HG03575 (cell line): Measurements from ENCODE around the gene UBE2O.

ENCODE experiments used
- ATAC-seq: cut with Tn5 transposase; IDR thresholded peaks from one replicate; pipeline ENCODE4 v1.9.1; 2021; ENCODE audit not compliant: unreplicated experiment, insufficient number of reproducible peaks, low FRiP score; ENCODE audit errors: extremely low read depth

UBE2O gene

GRCh38 chr17:76383546-76384221 lies 69.3 kb downstream of the UBE2O start:
- ATAC-seq = no peak

GRCh38 chr17:76382803-76383545 lies 70.0 kb downstream of the UBE2O start:
- no peak for ATAC-seq

- ATAC-seq = no peak
These were observed 70.6 kb downstream of the UBE2O start for GRCh38 chr17:76382351-76382802.

DNA sequence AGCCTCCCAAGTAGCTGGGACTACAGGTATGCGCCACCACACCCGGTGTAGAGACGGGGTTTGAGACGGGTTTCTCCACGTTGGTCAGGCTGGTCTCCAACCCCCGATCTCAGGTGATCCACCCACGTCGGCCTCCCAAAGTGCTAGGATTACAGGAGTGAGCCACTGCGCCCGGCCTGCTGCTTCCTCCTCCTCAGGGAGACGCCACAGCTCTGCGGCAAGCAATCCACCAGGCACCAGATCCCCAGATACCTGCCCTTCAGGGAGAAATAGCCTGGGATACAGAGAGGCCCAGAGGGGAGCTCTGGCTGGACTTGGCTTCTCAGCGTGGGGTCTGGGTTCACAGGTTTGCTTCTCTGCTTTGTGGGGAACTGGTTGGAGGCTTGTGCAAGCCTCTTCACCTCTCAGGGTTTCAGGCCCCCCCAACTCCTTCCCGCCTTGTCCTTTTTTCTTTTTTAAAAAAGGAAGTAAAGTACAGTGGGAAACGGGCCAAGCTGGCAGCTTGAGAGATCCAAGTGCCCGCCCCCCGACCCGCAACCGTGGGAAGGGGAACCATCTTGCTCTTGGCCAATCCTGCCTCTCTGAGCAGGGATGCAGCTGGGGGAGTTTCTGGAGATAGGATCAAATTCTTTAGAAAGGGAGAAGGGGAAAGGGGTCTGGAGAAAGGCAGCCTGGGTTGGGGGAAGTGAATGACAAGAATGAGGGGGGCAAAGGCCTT lies 71.2 kb downstream of the UBE2O start:
- no peak for ATAC-seq

- no peak for ATAC-seq
These were observed 73.1 kb downstream of the UBE2O start for GRCh38 chr17:76379646-76380376.

DNA sequence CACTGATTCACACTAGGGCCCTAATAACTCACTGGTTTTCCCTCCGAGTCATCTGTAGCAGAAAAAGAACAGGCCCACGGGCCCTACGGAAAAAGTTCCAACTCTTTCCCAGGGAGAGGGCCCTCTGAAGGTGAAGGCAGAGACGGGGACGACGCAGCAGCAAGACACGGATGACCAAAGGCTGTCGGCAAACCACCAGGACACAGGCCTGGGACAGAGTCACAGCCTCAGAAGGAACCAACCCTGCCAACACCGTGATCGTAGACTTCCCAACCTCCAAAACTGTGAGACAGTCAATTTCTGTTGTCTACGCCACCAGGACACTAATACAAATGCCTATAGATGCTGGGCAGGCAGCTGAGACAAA lies 73.7 kb downstream of the UBE2O start:
- no peak for ATAC-seq

GRCh38 chr17:76378548-76379274 lies 74.2 kb downstream of the UBE2O start:
- ATAC-seq = no peak

DNA sequence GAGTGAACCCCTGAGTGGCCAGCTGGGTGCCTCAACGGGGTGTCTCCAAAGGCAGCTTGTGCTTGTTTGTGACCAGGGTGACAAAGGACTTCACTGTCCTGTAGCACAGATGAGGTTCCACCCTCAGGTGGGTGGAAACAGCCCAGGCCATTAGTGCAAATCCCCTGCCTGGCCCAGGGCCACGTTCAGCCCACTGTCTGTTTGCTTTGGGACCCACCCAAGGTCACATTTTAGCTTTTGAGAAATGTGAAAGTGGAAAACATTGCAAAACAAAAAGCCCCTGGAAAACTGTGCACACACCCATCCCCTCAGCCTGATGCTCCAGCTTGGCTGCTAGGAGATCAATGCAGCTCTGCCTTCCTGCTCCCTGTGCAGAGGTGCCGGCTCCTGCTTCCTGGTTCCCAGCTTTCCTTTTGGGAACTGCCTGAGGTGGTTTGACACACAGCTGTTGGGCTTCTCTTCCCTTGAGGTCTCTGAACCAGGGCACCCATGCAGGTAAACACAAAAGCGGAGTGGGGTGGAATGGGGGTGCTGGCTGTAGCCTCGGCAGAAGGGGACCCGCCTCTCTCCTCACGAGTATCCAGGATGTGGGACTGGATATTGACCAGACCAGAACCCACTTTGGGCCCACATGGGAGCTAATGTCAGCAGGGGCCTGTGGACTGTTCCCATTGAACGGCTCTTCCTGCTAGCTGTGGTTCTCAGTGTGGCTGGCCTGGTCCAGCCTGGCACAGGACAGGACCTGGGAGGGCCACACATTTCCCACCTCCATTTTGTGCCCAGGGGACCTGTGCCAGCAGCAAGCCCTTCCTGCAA lies 76.4 kb downstream of the UBE2O start:
- ATAC-seq = no peak

DNA sequence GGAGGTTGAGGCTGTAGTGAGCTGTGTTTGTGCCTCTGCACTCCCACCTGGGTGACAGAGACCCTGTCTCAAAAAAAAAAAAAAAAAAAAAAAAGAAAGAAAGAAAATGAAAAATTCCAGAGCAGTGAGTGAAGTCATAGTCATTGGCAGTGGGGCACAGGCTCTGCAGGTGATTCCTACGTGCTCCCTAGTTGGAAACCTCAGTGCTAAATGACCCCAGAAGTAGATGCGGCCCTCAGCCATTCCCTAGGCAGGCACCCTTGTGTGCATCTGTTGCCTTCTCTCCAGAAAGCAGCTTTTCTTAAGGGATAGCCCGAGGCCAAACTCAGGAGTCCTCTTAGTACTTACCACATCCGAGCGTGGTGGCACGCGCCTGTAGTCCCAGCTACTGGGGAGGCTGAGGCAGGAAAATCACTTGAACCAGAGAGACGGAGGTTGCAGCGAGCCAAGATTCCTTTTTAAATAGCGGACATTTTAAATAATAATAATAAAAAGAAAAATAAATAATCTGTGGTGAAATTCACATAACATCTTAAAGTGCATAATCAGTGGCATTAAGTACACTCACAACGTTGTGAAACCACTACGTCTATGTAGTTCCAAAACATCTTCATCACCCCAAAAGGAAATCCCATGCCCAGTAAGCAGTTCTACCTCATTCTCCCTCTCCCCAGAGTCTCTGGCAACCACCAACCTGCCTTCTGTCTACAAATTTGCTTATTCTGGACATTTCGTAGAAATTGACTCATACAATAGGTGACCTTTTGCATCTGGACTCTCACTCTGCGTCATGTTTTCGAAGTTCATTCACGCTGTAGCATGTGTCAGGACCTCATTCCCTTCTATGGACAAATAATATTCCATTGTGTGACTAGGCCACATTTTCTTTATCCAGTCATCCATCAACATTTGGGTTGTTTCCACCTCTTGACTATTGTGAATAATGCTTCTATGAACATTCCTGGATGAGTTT lies 81.0 kb downstream of the UBE2O start:
- ATAC-seq = no peak

- no peak for ATAC-seq
These were observed 82.5 kb downstream of the UBE2O start for GRCh38 chr17:76370261-76370993.

GRCh38 chr17:76369804-76370203 lies 83.1 kb downstream of the UBE2O start:
- ATAC-seq = no peak

DNA sequence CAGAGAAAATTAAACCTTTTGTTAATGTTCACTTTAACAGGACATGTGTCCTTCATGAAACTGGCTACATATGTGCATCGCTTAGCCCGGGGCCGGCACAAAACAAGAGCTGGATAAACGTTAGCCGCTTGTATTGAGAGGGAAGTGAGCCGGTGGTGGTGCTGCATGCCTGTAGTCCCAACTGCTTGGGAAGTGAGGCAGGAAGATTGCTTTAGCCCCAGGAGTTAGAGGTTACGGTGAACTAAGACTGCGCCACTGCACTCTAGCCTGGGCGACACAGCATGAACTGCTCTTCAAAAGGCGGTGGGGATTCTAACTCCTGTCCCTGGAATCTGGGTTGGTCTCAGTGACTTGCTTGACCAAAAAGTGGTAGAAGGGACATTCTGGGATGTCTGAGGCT lies 83.6 kb downstream of the UBE2O start:
- no peak for ATAC-seq

GRCh38 chr17:76368545-76368944 lies 84.4 kb downstream of the UBE2O start:
- ATAC-seq = no peak

DNA sequence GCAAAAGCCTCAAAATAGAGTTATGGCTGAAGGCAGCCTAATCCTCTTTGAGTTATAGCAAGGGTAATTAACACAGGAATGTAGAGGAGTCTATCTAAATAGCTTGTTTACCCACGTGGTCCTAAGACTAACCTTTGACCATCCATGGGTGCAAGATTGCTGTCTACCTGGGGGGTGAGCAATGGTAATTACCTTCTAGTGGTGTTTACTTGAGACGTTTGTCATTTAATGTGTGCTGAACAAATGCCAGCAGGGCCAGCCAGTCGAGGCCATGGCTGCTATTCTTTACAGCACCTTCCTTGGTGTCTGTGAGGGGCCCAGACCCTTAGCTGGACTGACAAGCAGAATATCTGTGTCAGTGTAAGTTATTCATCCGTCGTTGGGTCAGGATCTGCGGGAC lies 85.3 kb downstream of the UBE2O start:
- no peak for ATAC-seq

- ATAC-seq = no peak
These were observed 86.7 kb downstream of the UBE2O start for GRCh38 chr17:76366247-76366646.

DNA sequence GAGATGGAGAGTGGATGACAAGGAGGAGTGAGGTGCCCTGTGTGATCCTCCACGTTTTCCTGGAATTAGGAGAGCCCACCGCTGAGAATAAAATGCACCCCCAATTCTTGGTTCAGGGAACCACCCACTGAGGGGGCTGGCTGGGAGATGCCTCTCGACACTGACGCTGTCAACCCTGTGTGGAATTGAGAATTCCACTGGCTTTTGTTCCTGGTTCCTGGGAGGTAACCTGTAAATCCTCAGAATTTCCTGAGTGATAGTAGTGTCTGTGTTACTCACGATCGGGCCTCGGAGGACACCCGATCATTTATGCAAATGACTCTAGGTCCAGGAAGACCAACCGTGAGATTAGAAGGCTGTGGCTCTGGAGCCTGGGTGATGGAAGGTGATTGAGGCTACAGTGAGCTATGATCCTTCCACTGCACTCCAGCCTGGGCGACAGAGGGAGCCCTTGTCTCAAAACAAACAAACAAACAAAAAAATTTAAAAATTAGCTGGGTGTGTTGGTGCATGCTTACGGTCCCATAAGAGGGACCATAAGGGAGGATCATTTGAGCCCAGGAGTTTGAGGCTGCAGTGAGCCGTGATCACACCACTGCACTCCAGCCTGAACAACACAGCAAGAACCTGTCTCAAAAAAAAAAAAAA lies 87.6 kb downstream of the UBE2O start:
- no peak for ATAC-seq
